BJ (cell line): ENCODE results near the gene SLC6A6. TPM values are rescaled to one million over a fixed set of nuclear protein-coding genes. Genes with fewer than 3 reads are reported as not detected.

ENCODE experiments used
- CTCF ChIA-PET: fragments of 350-600 bp; formaldehyde crosslinking; extraction: SDS; loops from one replicate; lab custom pipeline; 2021; ENCODE audit warnings: antibody characterized with exemption, inconsistent platforms; lab: Yijun Ruan, JAX
- POLR2A ChIA-PET: fragments of 300-600 bp; sonication (Branson Sonifier 250); formaldehyde crosslinking; extraction: SDS; loops from one replicate; lab custom pipeline; 2021; ENCODE audit warnings: antibody characterized with exemption; lab: Charles Lee
- DNase-seq: peaks from one replicate; pipeline ENCODE4 v3.0.0-alpha.2; 2011; ENCODE audit warnings: low read depth
- H3K27me3 ChIP-seq: 2 replicates; pipeline ENCODE4 v1.6.0; 2011; ENCODE audit warnings: low read length; ENCODE audit not compliant: control insufficient read depth, insufficient read depth
- H3K36me3 ChIP-seq: 2 replicates; pipeline ENCODE4 v1.5.1; 2011; ENCODE audit warnings: low read length; ENCODE audit not compliant: control insufficient read depth, insufficient read depth
- H3K4me3 ChIP-seq: 2 replicates; pipeline ENCODE4 v1.5.1; 2011; ENCODE audit warnings: low read depth, mild to moderate bottlenecking, control low read depth, low read length
- polyA plus RNA-seq: library from polyadenylated mRNA; depleted of rRNA; stranded (reverse); fragments of >200 nt; gene quantifications from 2 replicates; pipeline ENCODE4 v1.2.3, GENCODE V29; 2011
- TF ChIP-seq, protein P1 (sequence below): IDR thresholded peaks from 2 replicates; pipeline ENCODE4 v1.5.1; 2011; ENCODE audit warnings: low read depth, mild to moderate bottlenecking, control low read depth, inconsistent platforms, low read length, moderate library complexity; ENCODE audit not compliant: insufficient read depth

SLC6A6 gene
- polyA plus RNA-seq, 1 experiment = 114 TPM

DNA sequence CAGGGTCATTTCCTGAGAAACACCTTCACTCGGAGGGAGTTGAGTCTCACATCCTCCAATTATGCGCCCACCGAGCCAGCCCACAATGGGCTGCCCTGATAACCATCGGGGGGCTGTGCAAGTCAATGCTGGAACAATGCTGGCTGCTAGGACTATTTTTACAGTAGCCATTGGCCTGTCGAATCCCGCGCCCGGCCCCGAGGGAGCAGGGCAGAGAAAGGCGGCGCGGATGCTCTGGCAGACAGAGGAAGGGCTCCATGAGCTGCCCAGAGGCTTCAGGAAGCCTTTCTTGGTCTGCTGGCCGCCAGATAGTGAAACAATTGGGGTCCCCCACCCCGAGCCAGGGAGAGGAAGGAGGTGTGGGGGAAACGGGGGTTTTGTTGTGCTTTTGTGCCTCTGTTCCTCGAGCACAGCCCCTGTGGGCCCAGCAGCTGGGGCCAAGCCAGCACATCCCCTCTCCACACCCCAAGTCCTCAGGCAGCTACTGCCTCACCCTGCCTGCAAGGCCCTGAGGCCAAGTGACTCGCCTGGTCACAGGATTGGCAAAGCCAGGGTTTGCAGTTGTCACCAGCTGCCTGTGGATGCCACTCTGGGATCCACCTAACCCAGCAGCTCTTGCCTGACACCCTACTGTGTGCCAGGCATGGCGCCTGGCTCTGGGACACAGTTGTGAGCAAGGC lies 39.0 kb downstream of the SLC6A6 start:
- no peak overlapping the region for H3K4me3 ChIP-seq
- TF ChIP-seq, protein P1, sequence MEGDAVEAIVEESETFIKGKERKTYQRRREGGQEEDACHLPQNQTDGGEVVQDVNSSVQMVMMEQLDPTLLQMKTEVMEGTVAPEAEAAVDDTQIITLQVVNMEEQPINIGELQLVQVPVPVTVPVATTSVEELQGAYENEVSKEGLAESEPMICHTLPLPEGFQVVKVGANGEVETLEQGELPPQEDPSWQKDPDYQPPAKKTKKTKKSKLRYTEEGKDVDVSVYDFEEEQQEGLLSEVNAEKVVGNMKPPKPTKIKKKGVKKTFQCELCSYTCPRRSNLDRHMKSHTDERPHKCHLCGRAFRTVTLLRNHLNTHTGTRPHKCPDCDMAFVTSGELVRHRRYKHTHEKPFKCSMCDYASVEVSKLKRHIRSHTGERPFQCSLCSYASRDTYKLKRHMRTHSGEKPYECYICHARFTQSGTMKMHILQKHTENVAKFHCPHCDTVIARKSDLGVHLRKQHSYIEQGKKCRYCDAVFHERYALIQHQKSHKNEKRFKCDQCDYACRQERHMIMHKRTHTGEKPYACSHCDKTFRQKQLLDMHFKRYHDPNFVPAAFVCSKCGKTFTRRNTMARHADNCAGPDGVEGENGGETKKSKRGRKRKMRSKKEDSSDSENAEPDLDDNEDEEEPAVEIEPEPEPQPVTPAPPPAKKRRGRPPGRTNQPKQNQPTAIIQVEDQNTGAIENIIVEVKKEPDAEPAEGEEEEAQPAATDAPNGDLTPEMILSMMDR = no peak
- H3K27me3 ChIP-seq = no peaks in the 10 kb centered on the region
- DNase-seq = no peak
- ChIA-PET CTCF (interaction anchor here (0.9 to 1.6 kb wide), 3 partner anchors 10 to 180 kb away, joined by 3 to 6 read pairs (median 5); no protein-coding TSS in a partner anchor), POLR2A (no interaction called here)
- peaks cover 33% of the 10 kb centered on the region for H3K36me3 ChIP-seq

- H3K27me3 ChIP-seq = no peaks in the 10 kb centered on the region
- TF ChIP-seq, protein P1 = no peak
- DNase-seq = no peak
- ChIA-PET CTCF (interaction anchor here (0.9 to 1.6 kb wide), 4 partner anchors 10 to 238 kb away, joined by 3 to 6 read pairs (median 4); no protein-coding TSS in a partner anchor), POLR2A (no interaction called here)
- peaks cover 34% of the 10 kb centered on the region for H3K36me3 ChIP-seq
- no peak overlapping the region for H3K4me3 ChIP-seq
Measured at GRCh38 chr3:14441920-14442300, 39.5 kb downstream of the SLC6A6 start.

DNA sequence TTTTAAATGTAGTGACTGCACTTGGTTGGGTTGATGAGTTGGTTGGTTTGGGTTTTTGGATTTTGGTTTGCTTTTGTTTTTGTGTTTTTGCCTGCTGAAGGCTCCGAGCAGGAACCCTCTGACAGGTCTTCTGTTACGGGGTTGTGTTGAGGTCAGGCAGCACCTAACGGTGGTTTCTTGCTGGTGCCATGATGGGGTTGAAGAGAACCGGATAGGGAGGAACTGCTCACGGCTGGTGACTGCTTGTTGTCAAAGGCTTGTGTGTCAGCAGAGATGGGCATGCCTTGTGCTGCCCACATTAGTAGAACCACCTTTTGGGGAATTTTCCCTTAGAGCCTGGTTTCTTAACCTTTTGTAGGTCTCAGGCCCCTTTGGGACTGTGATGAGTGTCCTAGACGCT lies 42.0 kb downstream of the SLC6A6 start:
- Histone ChIP-seq H3K27me3 (no peaks in the 10 kb centered on the region), H3K36me3 (peaks cover 47% of the 10 kb centered on the region), H3K4me3 (no peak overlapping the region)
- ChIA-PET POLR2A (no interaction called here), CTCF (no interaction called here)
- no peak for DNase-seq
- TF ChIP-seq, protein P1 = no peak

- ChIA-PET CTCF (no interaction called here), POLR2A (no interaction called here)
- H3K4me3 ChIP-seq = no peak overlapping the region
- TF ChIP-seq, protein P1 = no peak
- DNase-seq = no peak
- no peaks in the 10 kb centered on the region for H3K27me3 ChIP-seq
- peaks cover 56% of the 10 kb centered on the region for H3K36me3 ChIP-seq
Measured at GRCh38 chr3:14445773-14446172, 43.4 kb downstream of the SLC6A6 start.

- CTCF ChIA-PET = interaction anchor here (1.4 kb wide), 1 partner anchor 20 kb away, joined by 4 read pairs; no protein-coding TSS in a partner anchor
- no peak for DNase-seq
- TF ChIP-seq, protein P1 = no peak
- Histone ChIP-seq H3K27me3 (no peaks in the 10 kb centered on the region), H3K36me3 (peaks cover 59% of the 10 kb centered on the region), H3K4me3 (no peak overlapping the region)
- POLR2A ChIA-PET = no interaction called here
Measured at GRCh38 chr3:14446988-14447570, 44.7 kb downstream of the SLC6A6 start.
